Measurements from ENCODE around the gene RITA1. TPM values are rescaled to one million over a fixed set of nuclear protein-coding genes. Genes with fewer than 3 reads are reported as not detected.

The RITA1 gene
- total RNA-seq, 2 experiments from 2014 or later: 14.7 to 16.9 TPM

- Mint-ChIP-seq H3K4me3 (peak overlapping the region; percentile 12), H3K36me3 (ENCODE audit: low read depth) (peaks cover 33% of the 10 kb centered on the region), H3K27me3 (no peaks in the 10 kb centered on the region), H3K27ac (no peak overlapping the region), H3K9me3 (no peaks in the 10 kb centered on the region), H3K4me1 (peaks cover 42% of the 10 kb centered on the region)
- no peak for DNase-seq
- POLR2A ChIA-PET: interaction anchor here (1.2 to 4.1 kb wide), 4 partner anchors 10 to 48 kb away, joined by 4 to 30 read pairs (median 10); partner anchors contain the start of genes DDX54 and TPCN1
- CTCF ChIA-PET: interaction anchor here (0.9 to 1.8 kb wide), 8 partner anchors 9 to 193 kb away, joined by 3 to 5 read pairs (median 4); no protein-coding TSS in a partner anchor
Measured at GRCh38 chr12:113232089-113232839, 46.7 kb downstream of the RITA1 start.

- H3K4me1 Mint-ChIP-seq: peaks cover 42% of the 10 kb centered on the region
- no peaks in the 10 kb centered on the region for H3K27me3 Mint-ChIP-seq
- H3K9me3 Mint-ChIP-seq: no peaks in the 10 kb centered on the region
- H3K4me3 Mint-ChIP-seq: peak overlapping the region; percentile 45
- ChIA-PET CTCF (interaction anchor here (0.9 to 1.8 kb wide), 8 partner anchors 9 to 192 kb away, joined by 3 to 5 read pairs (median 4); no protein-coding TSS in a partner anchor), POLR2A (interaction anchor here (1.2 to 4.1 kb wide), 4 partner anchors 11 to 48 kb away, joined by 4 to 30 read pairs (median 10); partner anchors contain the start of genes DDX54 and TPCN1)
- H3K36me3 Mint-ChIP-seq (ENCODE audit: low read depth): peaks cover 29% of the 10 kb centered on the region
- H3K27ac Mint-ChIP-seq: peak overlapping the region; percentile 42
- DNase-seq: peak; percentile 54
Measured at GRCh38 chr12:113232840-113233585, 47.5 kb downstream of the RITA1 start.

- Mint-ChIP-seq H3K27me3 (no peaks in the 10 kb centered on the region), H3K36me3 (ENCODE audit: low read depth) (peaks cover 26% of the 10 kb centered on the region), H3K4me3 (no peak overlapping the region), H3K4me1 (peaks cover 34% of the 10 kb centered on the region), H3K27ac (no peak overlapping the region), H3K9me3 (no peaks in the 10 kb centered on the region)
- POLR2A ChIA-PET: interaction anchor here (1.5 to 2.2 kb wide), 2 partner anchors 26 to 27 kb away, joined by 4 to 11 read pairs; no protein-coding TSS in a partner anchor
- CTCF ChIA-PET: no interaction called here
- no peak for DNase-seq
Measured at GRCh38 chr12:113233967-113234366, 48.4 kb downstream of the RITA1 start.

GRCh38 chr12:113234483-113234882 lies 49.0 kb downstream of the RITA1 start:
- H3K9me3 Mint-ChIP-seq: no peaks in the 10 kb centered on the region
- no peaks in the 10 kb centered on the region for H3K27me3 Mint-ChIP-seq
- DNase-seq: no peak
- no peak overlapping the region for H3K4me3 Mint-ChIP-seq
- POLR2A ChIA-PET: no interaction called here
- H3K36me3 Mint-ChIP-seq (ENCODE audit: low read depth): peaks cover 26% of the 10 kb centered on the region
- H3K4me1 Mint-ChIP-seq: peaks cover 28% of the 10 kb centered on the region
- no peak overlapping the region for H3K27ac Mint-ChIP-seq
- CTCF ChIA-PET: no interaction called here

GRCh38 chr12:113235976-113236375 lies 50.5 kb downstream of the RITA1 start:
- Mint-ChIP-seq H3K9me3 (no peaks in the 10 kb centered on the region), H3K36me3 (ENCODE audit: low read depth) (peaks cover 22% of the 10 kb centered on the region), H3K27me3 (no peaks in the 10 kb centered on the region), H3K4me3 (no peak overlapping the region), H3K4me1 (peaks cover 17% of the 10 kb centered on the region), H3K27ac (no peak overlapping the region)
- ChIA-PET POLR2A (interaction anchor here (1.0 to 1.1 kb wide), 2 partner anchors 9 to 51 kb away, joined by 3 read pairs; partner anchors contain the start of gene DDX54), CTCF (no interaction called here)
- DNase-seq: no peak

DNA sequence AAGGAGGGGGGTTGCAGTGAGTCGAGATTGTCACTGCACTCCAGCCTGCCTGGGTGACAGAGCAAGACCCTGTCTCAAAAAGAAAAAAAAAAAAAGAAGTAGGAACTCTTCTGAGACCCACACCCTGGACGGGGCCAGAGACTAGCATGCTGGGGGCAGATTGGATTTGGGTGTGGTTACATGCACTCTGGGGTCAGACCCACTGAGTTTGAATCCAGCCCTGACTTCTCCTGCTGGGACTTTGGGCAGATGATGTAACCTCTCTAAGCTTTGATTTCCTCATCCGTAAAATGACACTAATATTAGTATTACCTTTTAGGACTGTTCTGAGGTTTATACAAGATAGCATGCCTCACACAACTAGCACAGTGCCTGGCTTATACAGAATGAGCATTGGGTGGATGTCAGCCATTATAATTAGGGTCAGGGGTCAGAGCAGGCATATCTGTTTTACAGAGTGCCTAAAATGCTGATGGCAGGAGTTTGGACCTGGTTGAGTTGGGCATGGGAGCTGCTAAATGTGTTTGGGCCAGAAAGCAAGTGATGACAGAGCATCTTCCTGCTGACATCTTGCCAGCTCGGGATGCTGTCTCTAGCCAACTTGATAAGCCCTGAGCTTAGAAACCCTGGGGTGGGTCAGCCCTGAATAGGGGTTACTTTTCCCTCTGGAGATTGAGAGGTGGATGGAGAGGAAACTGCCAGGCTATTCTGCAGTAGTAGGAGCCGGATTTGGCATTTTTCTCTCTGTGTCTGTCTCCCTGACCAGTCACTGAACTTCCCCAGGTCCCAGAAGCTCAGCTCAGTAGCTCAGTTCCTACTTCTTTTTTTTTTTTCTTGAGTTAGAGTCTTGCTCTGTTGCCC lies 51.2 kb downstream of the RITA1 start:
- no peak for DNase-seq
- Mint-ChIP-seq H3K4me3 (no peak overlapping the region), H3K27me3 (no peaks in the 10 kb centered on the region), H3K36me3 (ENCODE audit: low read depth) (peaks cover 15% of the 10 kb centered on the region), H3K9me3 (no peaks in the 10 kb centered on the region), H3K27ac (no peak overlapping the region), H3K4me1 (peaks cover 15% of the 10 kb centered on the region)
- POLR2A ChIA-PET: interaction anchor here (1.0 to 1.1 kb wide), 3 partner anchors 8 to 52 kb away, joined by 3 read pairs; partner anchors contain the start of gene DDX54
- CTCF ChIA-PET: no interaction called here

DNA sequence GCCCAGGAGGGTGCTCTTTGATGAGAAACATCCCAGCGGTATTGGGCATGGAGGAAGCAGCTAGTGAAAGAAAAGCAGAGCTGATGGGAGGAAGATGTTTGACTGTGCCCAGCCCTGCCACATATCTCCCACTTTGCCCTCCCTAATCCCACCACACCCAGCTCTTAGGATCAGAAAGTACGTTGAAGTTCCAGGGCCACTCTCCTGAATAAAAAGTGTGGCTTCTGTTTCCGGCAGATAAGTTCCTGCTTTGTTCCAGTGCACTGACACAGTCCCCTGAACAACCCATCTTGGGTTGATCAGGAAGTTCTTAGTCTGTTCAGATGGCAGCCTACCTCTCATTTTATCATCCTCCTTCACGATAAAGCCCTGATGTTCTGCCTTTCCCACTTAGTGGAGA lies 52.2 kb downstream of the RITA1 start:
- no peak overlapping the region for H3K27ac Mint-ChIP-seq
- ChIA-PET CTCF (no interaction called here), POLR2A (interaction anchor here (1.0 kb wide), 1 partner anchor 15 kb away, joined by 3 read pairs; no protein-coding TSS in a partner anchor)
- peaks cover 10% of the 10 kb centered on the region for H3K4me1 Mint-ChIP-seq
- peaks cover 11% of the 10 kb centered on the region for H3K36me3 Mint-ChIP-seq (ENCODE audit: low read depth)
- H3K27me3 Mint-ChIP-seq: no peaks in the 10 kb centered on the region
- H3K4me3 Mint-ChIP-seq: no peak overlapping the region
- H3K9me3 Mint-ChIP-seq: no peaks in the 10 kb centered on the region
- DNase-seq: no peak

- Mint-ChIP-seq H3K9me3 (no peaks in the 10 kb centered on the region), H3K36me3 (ENCODE audit: low read depth) (peaks cover 9% of the 10 kb centered on the region), H3K27me3 (no peaks in the 10 kb centered on the region), H3K4me3 (no peak overlapping the region), H3K27ac (no peak overlapping the region), H3K4me1 (peaks cover 5% of the 10 kb centered on the region)
- POLR2A ChIA-PET: interaction anchor here (1.1 kb wide), 1 partner anchor 14 kb away, joined by 3 read pairs; no protein-coding TSS in a partner anchor
- DNase-seq: no peak
- CTCF ChIA-PET: no interaction called here
Measured at GRCh38 chr12:113238309-113238708, 52.8 kb downstream of the RITA1 start.

DNA sequence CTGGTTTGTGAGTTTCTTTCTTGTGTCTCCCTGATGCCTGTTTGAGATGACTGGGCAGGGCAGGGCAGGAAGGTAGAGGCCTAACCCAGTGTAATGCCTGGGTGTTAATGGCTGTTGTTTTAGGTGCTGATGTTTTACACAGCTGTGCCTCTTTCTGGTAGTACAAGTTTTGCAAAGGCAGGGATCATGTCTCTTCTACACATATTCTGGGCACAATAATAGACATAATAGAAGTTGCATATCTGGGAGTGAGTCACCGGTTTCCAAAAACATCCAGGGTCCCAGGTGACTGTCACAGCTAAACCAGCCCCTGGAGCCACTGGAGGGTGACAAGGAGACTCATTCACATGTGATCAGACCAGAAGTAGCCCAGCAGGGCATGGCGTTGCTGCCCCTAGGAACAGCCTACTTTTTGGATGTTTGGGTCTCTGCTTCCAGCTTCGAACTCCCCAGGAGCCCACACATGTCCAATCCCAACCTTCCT lies 53.8 kb downstream of the RITA1 start:
- Mint-ChIP-seq H3K4me1 (no peaks in the 10 kb centered on the region), H3K27ac (no peak overlapping the region), H3K36me3 (ENCODE audit: low read depth) (peaks cover 6% of the 10 kb centered on the region), H3K4me3 (no peak overlapping the region), H3K27me3 (no peaks in the 10 kb centered on the region), H3K9me3 (no peaks in the 10 kb centered on the region)
- ChIA-PET CTCF (no interaction called here), POLR2A (interaction anchor here (0.9 to 1.2 kb wide), 3 partner anchors 15 to 55 kb away, joined by 3 read pairs; no protein-coding TSS in a partner anchor)
- no peak for DNase-seq

DNA sequence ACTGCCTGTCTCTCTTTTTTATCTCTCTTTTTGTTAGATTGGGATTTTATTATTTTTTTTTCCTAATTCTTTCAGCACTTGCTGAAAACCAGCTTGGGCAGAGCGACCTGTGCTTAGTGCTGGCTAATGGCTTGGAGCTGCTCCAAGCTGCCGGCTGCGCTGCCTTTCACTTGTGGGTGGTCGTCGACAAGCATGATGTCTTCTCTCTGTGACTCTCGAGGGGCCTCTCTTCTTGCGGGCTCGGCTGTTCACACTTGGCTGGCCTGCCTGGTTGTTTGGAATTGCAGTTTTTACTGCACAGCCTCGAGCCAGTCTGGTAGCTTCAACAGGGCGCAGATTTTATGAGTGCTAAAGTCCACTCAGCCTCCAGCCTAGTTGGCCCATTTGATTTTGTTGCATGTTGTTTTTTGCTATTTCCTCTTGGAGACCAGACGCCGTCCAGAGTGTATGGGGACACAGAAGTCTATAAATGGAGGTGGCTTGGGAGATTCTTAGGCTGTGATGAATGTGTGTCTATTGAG lies 54.4 kb downstream of the RITA1 start:
- H3K27ac Mint-ChIP-seq: no peak overlapping the region

DNA sequence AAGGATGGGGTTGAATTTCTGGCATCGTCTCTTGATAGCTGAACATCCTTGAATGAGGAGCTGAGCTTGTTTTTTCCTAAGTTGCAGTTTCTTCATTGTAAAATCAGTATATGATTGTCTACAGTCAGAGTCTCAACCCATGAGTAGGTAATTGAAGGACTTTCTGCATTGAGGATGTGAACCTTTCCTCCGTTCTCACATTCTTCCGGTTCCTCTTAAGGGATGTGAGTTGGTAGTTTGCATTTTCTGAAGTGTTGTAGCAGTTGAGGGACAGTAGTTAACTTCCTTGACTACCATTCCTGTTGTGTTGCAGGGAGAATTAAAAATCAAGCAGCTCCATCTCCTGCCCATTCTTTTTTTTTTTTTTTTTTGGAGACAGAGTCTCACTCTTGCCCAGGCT lies 54.9 kb downstream of the RITA1 start:
- CTCF ChIA-PET: interaction anchor here (1.4 kb wide), 1 partner anchor 184 kb away, joined by 3 read pairs; no protein-coding TSS in a partner anchor
- Mint-ChIP-seq H3K36me3 (ENCODE audit: low read depth) (peaks cover 7% of the 10 kb centered on the region), H3K4me1 (peaks cover 4% of the 10 kb centered on the region), H3K4me3 (no peak overlapping the region), H3K27ac (no peak overlapping the region), H3K9me3 (no peaks in the 10 kb centered on the region), H3K27me3 (no peaks in the 10 kb centered on the region)
- no peak for DNase-seq
- POLR2A ChIA-PET: interaction anchor here (1.2 kb wide), 1 partner anchor 22 kb away, joined by 3 read pairs; no protein-coding TSS in a partner anchor

More for the DNA sequence above, 54.4 kb downstream of the RITA1 start:
- no peak for DNase-seq
- H3K9me3 Mint-ChIP-seq: no peaks in the 10 kb centered on the region
- ChIA-PET CTCF (interaction anchor here (1.4 kb wide), 1 partner anchor 185 kb away, joined by 3 read pairs; no protein-coding TSS in a partner anchor), POLR2A (interaction anchor here (0.9 to 1.2 kb wide), 2 partner anchors 22 to 56 kb away, joined by 3 read pairs; no protein-coding TSS in a partner anchor)
- H3K4me3 Mint-ChIP-seq: no peak overlapping the region
- peaks cover 4% of the 10 kb centered on the region for H3K4me1 Mint-ChIP-seq
- no peaks in the 10 kb centered on the region for H3K27me3 Mint-ChIP-seq
- peaks cover 8% of the 10 kb centered on the region for H3K36me3 Mint-ChIP-seq (ENCODE audit: low read depth)

Data from activated CD4-positive, alpha-beta memory T cell treated with anti-CD3 and anti-CD28 coated beads, Interleukin-2, amount 10 ng/mL, durations not matched to agents 7 days and 5 days (primary cell).